HUES6 (cell line): ENCODE data around the gene CCDC92B.

Source experiments
- H3K27ac ChIP-seq: 2 replicates; pipeline ENCODE4 v1.7.0; 2013; ENCODE audit warnings: low read depth, mild to moderate bottlenecking, low read length, inconsistent platforms
- H3K27me3 ChIP-seq: 2 replicates; pipeline ENCODE4 v1.6.1; 2013; ENCODE audit warnings: low read length; ENCODE audit not compliant: control insufficient read depth, insufficient read depth
- H3K36me3 ChIP-seq: 2 replicates; pipeline ENCODE4 v1.6.1; 2013; ENCODE audit warnings: low read length; ENCODE audit not compliant: control insufficient read depth, insufficient read depth
- H3K4me1 ChIP-seq: 2 replicates; pipeline ENCODE4 v1.6.1; 2013; ENCODE audit warnings: low read length; ENCODE audit not compliant: control insufficient read depth, insufficient read depth
- H3K4me3 ChIP-seq: 2 replicates; pipeline ENCODE4 v1.5.1; 2013; ENCODE audit warnings: low read depth, low read length
- H3K9ac ChIP-seq: one replicate; pipeline ENCODE4 v1.6.1; 2013; ENCODE audit warnings: mild to moderate bottlenecking, low read length
- H3K9me3 ChIP-seq: 2 replicates; pipeline ENCODE4 v1.6.1; 2013; ENCODE audit warnings: low read depth, low read length; ENCODE audit not compliant: control insufficient read depth, insufficient read depth

Gene CCDC92B

GRCh38 chr17:2719861-2720260, 29.6 kb downstream of the CCDC92B start:
- Histone ChIP-seq H3K4me1 (peaks cover 33% of the 10 kb centered on the region), H3K9me3 (no peaks in the 10 kb centered on the region), H3K36me3 (no peaks in the 10 kb centered on the region), H3K27ac (no peak overlapping the region), H3K27me3 (peaks cover 21% of the 10 kb centered on the region; the same call in 1 of the 2 replicates), H3K4me3 (no peak overlapping the region), H3K9ac (no peak overlapping the region)

GRCh38 chr17:2718150-2718938, 31.1 kb downstream of the CCDC92B start:
- H3K9ac ChIP-seq = no peak overlapping the region
- no peak overlapping the region for H3K4me3 ChIP-seq
- peaks cover 21% of the 10 kb centered on the region; the same call in 1 of the 2 replicates for H3K27me3 ChIP-seq
- H3K36me3 ChIP-seq = no peaks in the 10 kb centered on the region
- no peak overlapping the region for H3K27ac ChIP-seq
- no peaks in the 10 kb centered on the region for H3K9me3 ChIP-seq
- H3K4me1 ChIP-seq = peaks cover 33% of the 10 kb centered on the region

GRCh38 chr17:2716649-2717048, 32.8 kb downstream of the CCDC92B start:
- Histone ChIP-seq H3K9me3 (no peaks in the 10 kb centered on the region), H3K27me3 (peaks cover 13% of the 10 kb centered on the region; the same call in 1 of the 2 replicates), H3K36me3 (no peaks in the 10 kb centered on the region)

GRCh38 chr17:2713881-2714280, 35.6 kb downstream of the CCDC92B start:
- H3K27ac ChIP-seq = no peak overlapping the region
- H3K4me3 ChIP-seq = no peak overlapping the region
- H3K27me3 ChIP-seq = peaks cover 10% of the 10 kb centered on the region; the same call in 1 of the 2 replicates
- H3K9me3 ChIP-seq = no peaks in the 10 kb centered on the region
- no peak overlapping the region for H3K9ac ChIP-seq
- no peaks in the 10 kb centered on the region for H3K36me3 ChIP-seq
- peaks cover 36% of the 10 kb centered on the region for H3K4me1 ChIP-seq

More at GRCh38 chr17:2716649-2717048, 32.8 kb downstream of the CCDC92B start:
- H3K4me3 ChIP-seq = no peak overlapping the region
- no peak overlapping the region for H3K27ac ChIP-seq
- peak overlapping the region; percentile 58 for H3K9ac ChIP-seq
- peaks cover 33% of the 10 kb centered on the region for H3K4me1 ChIP-seq

- Histone ChIP-seq H3K4me3 (peak overlapping the region; percentile 62), H3K9me3 (no peaks in the 10 kb centered on the region), H3K36me3 (no peaks in the 10 kb centered on the region), H3K4me1 (peaks cover 46% of the 10 kb centered on the region), H3K9ac (peak overlapping the region; percentile 62), H3K27me3 (peaks cover 10% of the 10 kb centered on the region; the same call in 1 of the 2 replicates), H3K27ac (no peak overlapping the region)
Observed at GRCh38 chr17:2712300-2713043, 37.0 kb downstream of the CCDC92B start.

GRCh38 chr17:2711608-2712299, 37.7 kb downstream of the CCDC92B start, which contains the start of gene CLUH:
CLUH (minus strand) TSS chr17:2711764; CDS start chr17:2711661, 103 bp downstream.
- Histone ChIP-seq H3K9me3 (no peaks in the 10 kb centered on the region), H3K4me3 (peak within 1 kb of the TSS; percentile 62), H3K9ac (peak within 1 kb of the TSS; percentile 62), H3K4me1 (peaks cover 44% of the 10 kb centered on the region), H3K27ac (no peak within 1 kb of the TSS), H3K27me3 (peaks cover 10% of the 10 kb centered on the region; the same call in 1 of the 2 replicates), H3K36me3 (no peaks in the 10 kb centered on the region)

- Histone ChIP-seq H3K4me3 (peak overlapping the region; percentile 62), H3K4me1 (peaks cover 40% of the 10 kb centered on the region), H3K27ac (no peak overlapping the region), H3K9ac (peak overlapping the region; percentile 62), H3K27me3 (peaks cover 10% of the 10 kb centered on the region; the same call in 1 of the 2 replicates), H3K9me3 (no peaks in the 10 kb centered on the region), H3K36me3 (no peaks in the 10 kb centered on the region)
Observed at GRCh38 chr17:2710803-2711607, 38.4 kb downstream of the CCDC92B start.

- Histone ChIP-seq H3K27me3 (peaks cover 10% of the 10 kb centered on the region; the same call in 1 of the 2 replicates), H3K9ac (peak overlapping the region; percentile 62), H3K27ac (no peak overlapping the region), H3K36me3 (no peaks in the 10 kb centered on the region), H3K9me3 (no peaks in the 10 kb centered on the region), H3K4me3 (peak overlapping the region; percentile 62), H3K4me1 (peaks cover 46% of the 10 kb centered on the region)
Observed at GRCh38 chr17:2710071-2710802, 39.2 kb downstream of the CCDC92B start.

- H3K4me3 ChIP-seq = no peak overlapping the region
- H3K4me1 ChIP-seq = peaks cover 49% of the 10 kb centered on the region
- H3K36me3 ChIP-seq = peaks cover under 1% of the 10 kb centered on the region; the same call in 1 of the 2 replicates
- H3K27ac ChIP-seq = no peak overlapping the region
- H3K27me3 ChIP-seq = peaks cover 10% of the 10 kb centered on the region; the same call in 1 of the 2 replicates
- no peak overlapping the region for H3K9ac ChIP-seq
- no peaks in the 10 kb centered on the region for H3K9me3 ChIP-seq
Observed at GRCh38 chr17:2709183-2709661, 40.2 kb downstream of the CCDC92B start.
